Activated naive CD4-positive, alpha-beta T cell treated with anti-CD3 and anti-CD28 coated beads, Interleukin-2, amount 50 U/mL, for 16 hours (primary cell): ENCODE measurements around the gene MUC20.
"Not testable (repeated sequence)": the region's sequence is repeated elsewhere in the genome, so short reads cannot be mapped to it uniquely, and the experiment has no call there.

Experiments used
- DNase-seq: peaks from one replicate; pipeline ENCODE4 v3.0.0-alpha.2; 2020

MUC20 gene, protein sequence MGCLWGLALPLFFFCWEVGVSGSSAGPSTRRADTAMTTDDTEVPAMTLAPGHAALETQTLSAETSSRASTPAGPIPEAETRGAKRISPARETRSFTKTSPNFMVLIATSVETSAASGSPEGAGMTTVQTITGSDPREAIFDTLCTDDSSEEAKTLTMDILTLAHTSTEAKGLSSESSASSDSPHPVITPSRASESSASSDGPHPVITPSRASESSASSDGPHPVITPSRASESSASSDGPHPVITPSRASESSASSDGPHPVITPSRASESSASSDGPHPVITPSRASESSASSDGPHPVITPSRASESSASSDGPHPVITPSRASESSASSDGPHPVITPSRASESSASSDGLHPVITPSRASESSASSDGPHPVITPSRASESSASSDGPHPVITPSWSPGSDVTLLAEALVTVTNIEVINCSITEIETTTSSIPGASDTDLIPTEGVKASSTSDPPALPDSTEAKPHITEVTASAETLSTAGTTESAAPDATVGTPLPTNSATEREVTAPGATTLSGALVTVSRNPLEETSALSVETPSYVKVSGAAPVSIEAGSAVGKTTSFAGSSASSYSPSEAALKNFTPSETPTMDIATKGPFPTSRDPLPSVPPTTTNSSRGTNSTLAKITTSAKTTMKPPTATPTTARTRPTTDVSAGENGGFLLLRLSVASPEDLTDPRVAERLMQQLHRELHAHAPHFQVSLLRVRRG

GRCh38 chr3:195720831-195721506, at the start of gene MUC20:
TSS of gene MUC20 (plus strand) at chr3:195720978. CDS start at chr3:195721008, 30 bp downstream.
- DNase-seq, result not testable (repeated sequence)

- DNase-seq, result not testable (repeated sequence)
Observed at GRCh38 chr3:195671283-195671682, 49.5 kb upstream of the MUC20 start.

GRCh38 chr3:195673711-195674110, 47.1 kb upstream of the MUC20 start:
- DNase-seq, result not testable (repeated sequence)

DNA sequence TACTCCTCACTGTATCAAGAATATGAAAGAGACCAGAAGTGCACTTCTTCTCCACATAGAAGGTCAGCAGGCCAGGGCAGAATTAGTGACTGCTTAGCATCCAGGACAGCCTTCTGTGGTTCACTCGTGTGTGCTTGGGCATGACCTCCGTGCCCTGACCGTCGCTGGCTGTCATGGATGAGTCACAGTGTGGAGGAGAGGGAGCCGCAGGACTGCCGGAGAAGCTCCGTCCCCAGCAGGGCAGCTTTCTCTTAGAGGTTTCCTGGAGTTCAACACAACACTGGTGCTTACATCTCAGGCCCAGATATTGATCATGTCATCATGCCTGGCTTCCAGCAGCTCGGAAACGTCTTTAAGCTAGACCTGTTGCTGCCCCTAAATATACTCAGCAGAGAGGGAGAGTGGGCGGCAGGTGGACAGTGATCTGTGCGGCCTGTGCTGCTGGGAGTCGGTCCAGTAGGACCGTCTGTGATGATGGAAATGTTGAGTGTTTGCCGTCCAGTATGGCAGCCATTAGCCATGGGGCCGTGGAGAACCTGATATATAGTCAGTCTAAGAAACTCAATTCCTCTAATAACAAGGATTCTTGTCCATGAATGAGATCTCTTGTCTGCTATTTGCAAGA, 42.3 kb upstream of the MUC20 start:
- not testable (repeated sequence) for DNase-seq

GRCh38 chr3:195680690-195681089, 40.1 kb upstream of the MUC20 start:
- DNase-seq, result not testable (repeated sequence)

DNA sequence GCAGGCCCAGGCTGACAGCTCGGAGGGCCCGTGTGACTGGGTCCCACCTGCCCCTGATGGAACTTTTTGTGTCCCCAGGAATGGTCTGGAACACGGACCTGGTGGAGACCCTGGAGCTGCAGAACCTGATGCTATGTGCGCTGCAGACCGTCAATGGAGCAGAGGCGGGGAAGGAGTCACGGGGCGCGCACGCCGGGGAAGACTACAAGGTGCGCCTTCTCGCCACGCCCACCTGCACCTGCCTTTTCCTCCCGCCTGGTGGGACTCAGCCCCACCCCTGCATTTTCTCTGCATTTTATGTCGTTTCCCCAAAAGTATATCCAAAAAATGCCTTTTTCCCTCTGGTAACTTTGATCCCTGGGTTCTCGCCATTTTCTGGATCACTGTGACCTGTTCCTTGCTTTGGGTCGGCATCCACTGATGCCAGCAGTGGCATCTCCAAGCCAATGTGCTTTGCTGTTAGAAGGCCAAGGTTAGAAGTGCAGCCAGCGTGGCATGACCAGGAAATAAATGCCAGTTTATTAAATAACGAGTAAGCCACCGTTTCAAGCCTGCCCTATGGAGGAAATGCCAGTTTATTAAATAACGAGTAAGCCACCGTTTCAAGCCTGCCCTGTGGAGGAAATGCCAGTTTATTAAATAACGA, 39.2 kb upstream of the MUC20 start:
- not testable (repeated sequence) for DNase-seq

- not testable (repeated sequence) for DNase-seq
Observed at GRCh38 chr3:195682104-195682742, 38.6 kb upstream of the MUC20 start.

DNA sequence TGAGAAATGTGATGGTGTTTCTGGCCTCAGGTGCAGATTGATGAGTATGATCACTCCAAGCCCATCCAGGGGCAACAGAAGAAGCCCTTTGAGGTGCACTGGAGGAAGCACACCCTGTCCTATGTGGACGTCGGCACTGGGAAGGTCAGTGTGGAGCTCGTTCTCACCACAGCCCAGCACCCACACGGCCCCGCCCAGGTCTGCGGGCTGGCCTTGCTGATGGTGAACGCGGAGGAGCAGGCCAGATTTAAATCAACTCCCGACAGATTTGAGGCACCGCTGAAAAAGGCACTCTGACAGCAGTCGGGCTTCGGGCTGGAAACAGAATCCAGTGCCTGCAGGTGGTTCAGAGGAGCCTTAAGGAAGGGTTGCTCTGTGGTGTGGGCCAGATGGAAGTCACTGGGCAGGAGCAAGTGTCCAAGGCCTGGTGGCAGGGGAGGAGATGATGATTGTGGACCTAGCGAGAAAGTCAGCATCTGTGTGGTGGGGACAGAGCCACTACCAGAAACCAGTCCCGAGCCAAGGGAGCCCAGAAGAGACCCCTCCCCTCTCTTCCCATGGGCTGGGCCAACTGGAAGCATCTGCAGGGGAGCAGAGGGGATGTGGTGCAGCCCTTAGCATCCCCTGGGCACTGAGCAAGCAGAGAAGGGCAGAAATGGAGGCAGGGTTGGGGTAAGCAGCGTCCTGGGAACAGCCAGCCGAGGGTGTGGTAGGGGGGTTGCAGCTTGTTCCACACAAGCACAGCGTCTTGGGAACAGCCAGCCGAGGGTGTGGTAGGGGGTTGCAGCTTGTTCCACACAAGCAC, 36.9 kb upstream of the MUC20 start:
- DNase-seq, result not testable (repeated sequence)

DNA sequence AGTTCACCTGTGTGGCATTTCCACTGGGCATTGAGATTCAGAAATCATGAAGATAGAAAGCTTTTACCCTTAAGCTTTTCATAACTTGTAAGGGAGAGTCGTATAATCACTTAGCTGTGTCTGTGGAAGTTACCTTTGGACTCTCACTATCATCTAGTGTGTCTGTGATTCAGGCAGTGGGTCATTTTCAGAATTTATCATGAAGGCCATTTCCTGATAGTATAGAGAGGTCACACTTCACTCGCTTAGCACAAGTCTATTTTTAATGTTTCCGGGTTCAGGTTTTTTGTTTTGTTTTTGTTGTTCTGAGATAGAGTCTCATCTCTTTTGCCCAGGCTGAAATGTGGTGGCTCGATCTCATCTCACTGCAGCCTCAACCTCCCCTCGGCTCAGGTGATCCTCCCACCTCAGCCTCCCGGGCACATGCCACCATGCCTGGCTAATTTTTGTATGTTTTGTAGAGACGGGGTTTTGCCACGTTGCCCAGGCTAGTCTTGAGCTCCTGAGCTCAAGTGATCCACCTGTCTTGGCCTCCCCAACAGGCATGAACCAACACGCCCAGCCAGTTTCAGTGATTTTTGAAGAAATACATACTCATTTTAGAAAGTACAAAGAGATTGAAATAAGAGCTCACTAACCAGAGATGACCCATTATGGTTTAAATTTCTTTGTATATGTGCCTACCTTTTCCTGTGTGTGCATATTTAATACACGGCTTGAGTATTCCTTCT, 36.1 kb upstream of the MUC20 start:
- not testable (repeated sequence) for DNase-seq

DNA sequence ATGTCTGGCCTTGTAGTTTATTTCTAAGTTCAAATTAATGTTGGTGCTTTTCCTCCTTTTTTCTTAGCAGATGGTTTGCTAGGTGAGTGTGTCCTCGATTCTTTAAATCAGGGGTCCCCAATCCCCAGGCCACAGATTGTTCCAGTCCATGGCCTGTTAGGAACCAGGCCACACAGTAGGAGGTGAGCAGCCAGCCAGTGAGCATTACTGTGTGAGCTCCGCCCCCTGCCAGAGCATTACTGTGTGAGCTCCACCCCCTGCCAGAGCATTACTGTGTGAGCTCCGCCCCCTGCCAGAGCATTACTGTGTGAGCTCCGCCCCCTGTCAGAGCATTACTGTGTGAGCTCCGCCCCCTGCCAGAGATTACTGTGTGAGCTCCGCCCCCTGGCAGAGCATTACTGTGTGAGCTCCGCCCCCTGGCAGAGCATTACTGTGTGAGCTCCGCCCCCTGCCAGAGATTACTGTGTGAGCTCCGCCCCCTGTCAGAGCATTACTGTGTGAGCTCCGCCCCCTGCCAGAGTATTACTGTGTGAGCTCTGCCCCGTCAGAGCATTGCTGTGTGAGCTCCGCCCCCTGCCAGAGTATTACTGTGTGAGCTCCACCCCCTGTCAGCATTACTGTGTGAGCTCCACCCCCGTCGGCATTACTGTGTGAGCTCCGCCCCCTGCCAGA, 34.1 kb upstream of the MUC20 start:
- not testable (repeated sequence) for DNase-seq

GRCh38 chr3:195687209-195687760, 33.5 kb upstream of the MUC20 start:
- peak; percentile 47 for DNase-seq

DNA sequence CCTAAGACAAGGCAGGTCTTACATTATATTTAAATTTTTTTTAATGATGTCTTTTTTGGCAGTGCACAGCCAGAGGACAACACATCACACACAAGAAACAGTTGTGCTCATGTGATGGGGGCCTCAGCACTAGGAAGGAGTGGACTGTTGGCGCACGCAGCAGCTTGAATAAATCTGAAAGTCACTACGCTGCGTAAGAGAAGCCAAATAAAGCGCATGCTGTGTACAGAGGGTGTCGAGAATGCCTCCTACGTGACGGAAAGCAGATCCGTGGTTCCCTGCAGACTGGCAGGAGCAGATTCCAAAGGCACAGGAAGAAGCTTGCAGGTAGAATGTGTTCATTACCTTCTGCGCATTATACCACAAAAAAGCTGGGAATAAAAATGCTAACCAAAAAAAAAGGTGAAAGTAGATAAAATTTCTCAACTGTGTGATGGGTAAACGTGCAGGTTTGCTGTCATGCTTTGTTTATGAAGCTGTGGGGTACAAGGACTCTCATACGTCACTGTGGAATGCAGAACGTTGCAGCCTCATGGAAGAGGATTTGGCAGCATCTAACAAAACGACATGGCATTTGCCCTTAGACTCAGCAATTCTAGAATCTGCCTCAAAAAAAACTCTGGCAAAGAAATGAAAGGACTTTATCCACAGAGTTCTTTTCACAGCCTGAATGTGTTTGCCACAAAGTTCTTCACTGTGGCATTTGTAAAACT, 32.2 kb upstream of the MUC20 start:
- DNase-seq, result not testable (repeated sequence)

- DNase-seq, result not testable (repeated sequence)
Observed at GRCh38 chr3:195689184-195690070, 31.4 kb upstream of the MUC20 start.

- DNase-seq, result no peak
Observed at GRCh38 chr3:195690951-195691350, 29.8 kb upstream of the MUC20 start.

- not testable (repeated sequence) for DNase-seq
Observed at GRCh38 chr3:195691596-195692353, 29.0 kb upstream of the MUC20 start.

GRCh38 chr3:195692354-195692685, 28.5 kb upstream of the MUC20 start:
- no peak for DNase-seq
